Dedifferentiated amniotic fluid mesenchymal stem cell (primary cell): Measurements from ENCODE around the gene TMEM179.
"Not testable (repeated sequence)": the region's sequence is repeated elsewhere in the genome, so short reads cannot be mapped to it uniquely, and the experiment has no call there.

Experiments
- DNase-seq: peaks from one replicate; pipeline ENCODE4 v3.0.0-alpha.2; 2016; ENCODE audit errors: extremely low spot score

TMEM179 gene

GRCh38 chr14:104586832-104587620 is 17.5 kb downstream of the TMEM179 start:
- DNase-seq = no peak

- no peak for DNase-seq
Measured at GRCh38 chr14:104585966-104586697, 18.4 kb downstream of the TMEM179 start.

- no peak for DNase-seq
Measured at GRCh38 chr14:104584557-104584956, 20.0 kb downstream of the TMEM179 start.

- no peak for DNase-seq
Measured at GRCh38 chr14:104583424-104584306, 20.9 kb downstream of the TMEM179 start.

GRCh38 chr14:104582662-104583061 is 21.9 kb downstream of the TMEM179 start:
- DNase-seq = no peak

GRCh38 chr14:104582005-104582404 is 22.6 kb downstream of the TMEM179 start:
- DNase-seq = no peak

GRCh38 chr14:104581521-104581920 is 23.1 kb downstream of the TMEM179 start:
- no peak for DNase-seq

- DNase-seq = no peak
Measured at GRCh38 chr14:104580961-104581360, 23.6 kb downstream of the TMEM179 start.

GRCh38 chr14:104579939-104580338 is 24.6 kb downstream of the TMEM179 start:
- not testable (repeated sequence) for DNase-seq

GRCh38 chr14:104579507-104579906 is 25.1 kb downstream of the TMEM179 start, which contains the start of gene C14orf180:
C14orf180 (plus strand) TSS chr14:104579764; CDS start chr14:104586431, 6,667 bp downstream.
- no peak for DNase-seq

- DNase-seq = no peak
Measured at GRCh38 chr14:104578321-104578720, 26.3 kb downstream of the TMEM179 start.

GRCh38 chr14:104577847-104578301 is 26.7 kb downstream of the TMEM179 start:
- no peak for DNase-seq

GRCh38 chr14:104577426-104577825 is 27.1 kb downstream of the TMEM179 start:
- DNase-seq = no peak

- no peak for DNase-seq
Measured at GRCh38 chr14:104576970-104577332, 27.6 kb downstream of the TMEM179 start.

GRCh38 chr14:104576232-104576969 is 28.2 kb downstream of the TMEM179 start:
- DNase-seq = no peak

GRCh38 chr14:104574978-104575583 is 29.5 kb downstream of the TMEM179 start:
- DNase-seq = no peak

GRCh38 chr14:104574536-104574935 is 30.0 kb downstream of the TMEM179 start:
- DNase-seq = no peak

GRCh38 chr14:104573930-104574329 is 30.6 kb downstream of the TMEM179 start:
- DNase-seq = no peak

GRCh38 chr14:104572668-104573067 is 31.9 kb downstream of the TMEM179 start:
- no peak for DNase-seq

GRCh38 chr14:104572024-104572626 is 32.4 kb downstream of the TMEM179 start:
- DNase-seq = no peak
